ENCODE measurements around the gene ACTRT3. TPM values are rescaled to one million over a fixed set of nuclear protein-coding genes. Genes with fewer than 3 reads are reported as not detected.

Gene ACTRT3
- total RNA-seq = 1.0 and 2.7 TPM in 2 replicates

GRCh38 chr3:169769287-169770181, at the start of gene ACTRT3:
Gene ACTRT3 (minus strand): TSS chr3:169769561. CDS start chr3:169769520, 41 bp downstream.

GRCh38 chr3:169812332-169813235, 43.2 kb upstream of the ACTRT3 start, which contains the start of the genes LRRC34 and LRRIQ4:
Gene LRRC34 (minus strand): TSS chr3:169812904. CDS start chr3:169812548, 356 bp downstream.
Gene LRRIQ4 (plus strand): TSS chr3:169812870. CDS start chr3:169821922, 9,052 bp downstream.

GRCh38 chr3:169772897-169773816, 3.8 kb upstream of the ACTRT3 start, which contains the start of gene MYNN:
Gene MYNN (plus strand): TSS chr3:169773396. CDS start chr3:169774296, 900 bp downstream.

DNA sequence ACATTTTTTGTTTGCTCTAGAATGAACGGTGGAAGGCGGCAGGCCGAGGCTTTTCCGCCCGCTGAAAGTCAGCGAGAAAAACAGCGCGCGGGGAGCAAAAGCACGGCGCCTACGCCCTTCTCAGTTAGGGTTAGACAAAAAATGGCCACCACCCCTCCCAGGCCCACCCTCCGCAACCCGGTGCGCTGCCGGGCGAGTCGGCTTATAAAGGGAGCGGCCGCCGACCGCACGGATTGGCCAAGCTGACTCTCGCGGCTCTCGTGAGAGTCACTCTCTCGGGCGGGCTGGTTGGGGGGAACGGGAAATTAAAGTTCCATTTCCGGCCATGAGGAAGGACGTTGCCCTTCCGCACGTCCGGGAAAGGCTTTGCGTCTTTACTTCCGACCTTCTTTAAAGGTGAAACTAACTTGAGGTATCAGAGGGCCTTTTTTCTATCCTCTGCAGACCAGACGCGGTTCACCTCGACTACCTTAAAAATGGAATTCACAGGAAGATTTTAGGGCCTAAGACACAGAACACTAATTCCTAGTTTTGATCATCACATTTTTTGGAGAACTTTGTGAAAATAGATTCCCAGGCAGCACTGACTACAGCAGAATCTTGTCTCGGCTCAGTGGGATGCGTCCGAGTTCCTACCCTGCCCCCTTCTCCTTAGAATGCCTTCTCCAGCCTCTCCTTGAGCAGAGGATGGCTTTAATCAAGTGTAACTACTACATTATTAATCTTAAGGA, 4.3 kb downstream of the ACTRT3 start, which contains the start of gene TERC:
Gene TERC, minus strand, starts transcription at position 179 of the 731 bp plus-strand sequence.

Other genes starting within 250 kb of the ACTRT3 start
- 3.0 and 3.7 TPM in 2 replicates for gene MECOM, start 105.8 kb downstream of the ACTRT3 start, total RNA-seq
- 47.0 and 112 TPM in 2 replicates for gene TERC, start 4.5 kb downstream of the ACTRT3 start, total RNA-seq
- 20.5 and 28.4 TPM in 2 replicates for gene MYNN, start 3.8 kb upstream of the ACTRT3 start, total RNA-seq
- 0.09 TPM in 1 of 2 replicates, not detected in the other for gene LRRIQ4, start 43.3 kb upstream of the ACTRT3 start, total RNA-seq
- 1.2 and 2.2 TPM in 2 replicates for gene LRRC34, start 43.3 kb upstream of the ACTRT3 start, total RNA-seq
- not detected in 2 replicates for gene LRRC31, start 100.4 kb upstream of the ACTRT3 start, total RNA-seq
- not detected in 2 replicates for gene SAMD7, start 142.0 kb upstream of the ACTRT3 start, total RNA-seq
- gene SEC62, start 197.2 kb upstream of the ACTRT3 start, total RNA-seq = 36.0 and 47.3 TPM in 2 replicates